H1 (cell line): ENCODE data around the gene ZNF618. TPM values are rescaled to one million over a fixed set of nuclear protein-coding genes. Genes with fewer than 3 reads are reported as not detected.

Source experiments
- BRCA1 ChIP-seq: IDR thresholded peaks from 2 replicates; pipeline ENCODE4 v1.6.1; 2012; ENCODE audit warnings: low read depth, low read length, improper control_type of control experiment
- E2F6 ChIP-seq: IDR thresholded peaks from 2 replicates; pipeline ENCODE4 v1.6.1; 2012; ENCODE audit warnings: inconsistent platforms
- polyA plus RNA-seq, 7 experiments: library from polyadenylated mRNA; depleted of rRNA in 3 of 7; stranded (reverse) in 5 of 7; unstranded in 2 of 7; fragments of >200 nt in 5 of 7; fragments of 200-250 nt in 2 of 7; gene quantifications; 1 replicate in 5 of 7; 2 replicates in 1 of 7; 4 replicates in 1 of 7; pipeline versions ENCODE4 v1.2.1 to v1.2.3, GENCODE V29; 2011 to 2013; ENCODE audit warnings: missing spikeins in 2 of 7, mixed read lengths in 2 of 7
- total RNA-seq: library from RNA; stranded (reverse); fragmentation: NEBNext Ultra II Directional; extraction: Animal tissue kit (Norgen Biotek cat#: 25700); gene quantifications from 2 replicates; pipeline ENCODE4 v1.2.1, GENCODE V29; 2021

The ZNF618 gene
- total and polyA plus RNA-seq, 2 of the 8 experiments (the other 6 are each of a cell fraction or from before 2014, with no cell fraction given) = 9.6 to 28.5 TPM

DNA sequence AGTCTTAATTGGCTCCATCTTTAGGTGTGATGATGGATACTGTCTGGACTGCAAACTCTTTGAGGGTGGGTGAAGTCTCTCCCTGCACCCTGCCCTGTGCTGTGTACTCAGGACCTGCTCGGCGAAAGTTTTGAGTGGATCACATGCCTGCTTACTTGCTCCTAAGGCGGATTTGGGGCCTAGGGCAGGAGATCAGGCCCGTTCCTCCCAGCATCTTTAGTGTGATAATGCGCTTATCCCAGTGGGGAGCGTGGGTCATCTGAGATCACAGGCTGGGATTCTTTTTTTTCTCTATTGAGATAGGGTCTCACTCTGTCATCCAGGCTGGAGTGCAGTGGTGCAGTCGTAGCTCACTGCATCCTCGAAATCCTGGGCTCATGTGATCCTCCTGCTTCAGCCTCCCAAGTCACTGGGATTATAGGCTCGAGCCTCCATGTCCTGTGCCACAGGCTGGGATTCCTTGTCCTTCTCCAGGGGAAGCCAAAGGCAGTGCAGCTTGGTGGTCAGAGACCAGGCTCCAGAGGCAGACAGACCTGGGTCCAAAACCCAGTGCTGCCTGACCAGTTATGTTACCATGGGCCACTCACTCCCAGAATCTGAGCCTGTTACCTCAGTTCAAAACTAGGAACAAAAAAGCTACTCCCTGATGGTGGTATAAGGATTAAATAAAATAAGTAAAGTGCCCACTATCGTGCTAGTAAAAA is 59.7 kb downstream of the ZNF618 start (continued):
- TF ChIP-seq BRCA1 (no peak), E2F6 (no peak)
